Parathyroid adenoma (tissue), 2 donors: ENCODE measurements around the gene HID1.

Source experiments
- H2AFZ ChIP-seq: fragments of 300-600 bp; sonication (generic); one replicate; pipeline ENCODE4 v1.7.0; 2017; ENCODE audit warnings: antibody characterized with exemption, mild to moderate bottlenecking
- H3K27ac ChIP-seq: fragments of 300-600 bp; sonication (generic); one replicate; pipeline ENCODE4 v1.7.0; 2017
- H3K27me3 ChIP-seq: fragments of 300-600 bp; sonication (generic); one replicate; pipeline ENCODE4 v1.7.0; 2017; ENCODE audit warnings: low read length; ENCODE audit not compliant: control insufficient read depth, insufficient read depth
- H3K36me3 ChIP-seq: fragments of 300-600 bp; sonication (generic); one replicate; pipeline ENCODE4 v1.7.0; 2017; ENCODE audit warnings: low read length; ENCODE audit not compliant: control insufficient read depth, insufficient read depth
- H3K4me1 ChIP-seq: fragments of 300-600 bp; sonication (generic); one replicate; pipeline ENCODE4 v1.7.0; 2017; ENCODE audit warnings: control low read depth
- H3K4me2 ChIP-seq: fragments of 300-600 bp; sonication (generic); one replicate; pipeline ENCODE4 v1.7.0; 2017; ENCODE audit warnings: low read length
- H3K4me3 ChIP-seq: fragments of 300-600 bp; sonication (generic); one replicate; pipeline ENCODE4 v1.7.0; 2017; ENCODE audit warnings: low read depth, low read length
- H3K79me2 ChIP-seq: fragments of 300-600 bp; sonication (generic); one replicate; pipeline ENCODE4 v1.7.0; 2017; ENCODE audit warnings: control low read depth
- H3K9ac ChIP-seq: fragments of 300-600 bp; sonication (generic); one replicate; pipeline ENCODE4 v1.7.0; 2017; ENCODE audit warnings: mild to moderate bottlenecking
- H3K9me3 ChIP-seq: fragments of 300-600 bp; sonication (generic); one replicate; pipeline ENCODE4 v1.7.0; 2017; ENCODE audit warnings: low read length; ENCODE audit not compliant: control insufficient read depth
- CTCF ChIP-seq: fragments of 300-600 bp; sonication (generic); IDR thresholded peaks from one replicate; pipeline ENCODE4 v1.7.0; 2017; ENCODE audit warnings: antibody characterized with exemption, mild to moderate bottlenecking
- donor health status: primary hyperparathyroidism.

The HID1 gene

GRCh38 chr17:75019146-75019545, 46.6 kb upstream of the HID1 start:
- Histone ChIP-seq H3K9ac (no peak overlapping the region), H3K27ac (no peak overlapping the region), H3K4me1 (no peaks in the 10 kb centered on the region), H3K36me3 (no peaks in the 10 kb centered on the region), H3K27me3 (no peaks in the 10 kb centered on the region), H2AFZ (no peak overlapping the region), H3K79me2 (peaks cover 4% of the 10 kb centered on the region), H3K9me3 (no peaks in the 10 kb centered on the region), H3K4me3 (no peak overlapping the region), H3K4me2 (no peak overlapping the region)
- no peak for TF ChIP-seq CTCF

GRCh38 chr17:75013092-75013559, 40.6 kb upstream of the HID1 start:
- Histone ChIP-seq H3K4me2 (peak overlapping the region; percentile 93), H3K9ac (peak overlapping the region; percentile 75), H3K36me3 (no peaks in the 10 kb centered on the region), H3K4me1 (peaks cover 6% of the 10 kb centered on the region), H3K27ac (peak overlapping the region; percentile 72), H3K9me3 (no peaks in the 10 kb centered on the region), H3K27me3 (no peaks in the 10 kb centered on the region), H3K79me2 (peaks cover 9% of the 10 kb centered on the region), H2AFZ (peak overlapping the region; percentile 94), H3K4me3 (peak overlapping the region; percentile 83)
- TF ChIP-seq CTCF: no peak

GRCh38 chr17:75012346-75013091, 40.0 kb upstream of the HID1 start, which contains the start of gene MRPL58:
TSS of gene MRPL58 (plus strand) at chr17:75012670. CDS start at chr17:75012687, 17 bp downstream.
- Histone ChIP-seq H3K4me1 (peaks cover 6% of the 10 kb centered on the region), H3K36me3 (no peaks in the 10 kb centered on the region)

GRCh38 chr17:75012096-75012345, 39.5 kb upstream of the HID1 start:
- Histone ChIP-seq H3K9me3 (no peaks in the 10 kb centered on the region), H3K4me1 (peaks cover 6% of the 10 kb centered on the region), H3K27me3 (no peaks in the 10 kb centered on the region), H3K4me2 (peak overlapping the region; percentile 93), H3K4me3 (peak overlapping the region; percentile 83), H3K9ac (no peak overlapping the region), H3K27ac (peak overlapping the region; percentile 72), H3K36me3 (no peaks in the 10 kb centered on the region), H2AFZ (peak overlapping the region; percentile 94), H3K79me2 (peaks cover 9% of the 10 kb centered on the region)
- no peak for TF ChIP-seq CTCF

More at GRCh38 chr17:75012346-75013091, 40.0 kb upstream of the HID1 start, which contains the start of gene MRPL58:
- H3K27me3 ChIP-seq: no peaks in the 10 kb centered on the region
- peaks cover 9% of the 10 kb centered on the region for H3K79me2 ChIP-seq
- TF ChIP-seq CTCF: peak; percentile 70
- peak within 1 kb of the TSS; percentile 83 for H3K4me3 ChIP-seq
- peak within 1 kb of the TSS; percentile 93 for H3K4me2 ChIP-seq
- peak within 1 kb of the TSS; percentile 72 for H3K27ac ChIP-seq
- no peaks in the 10 kb centered on the region for H3K9me3 ChIP-seq
- peak within 1 kb of the TSS; percentile 75 for H3K9ac ChIP-seq
- peak within 1 kb of the TSS; percentile 94 for H2AFZ ChIP-seq
